Vagina (tissue), 2 donors: ENCODE results near the gene PALLD.

Experiments used
- CTCF ChIP-seq, 3 experiments: fragments of 450-650 bp in 2 of 3; fragments of 200-600 bp in 1 of 3; sonication (generic) in 1 of 3; IDR thresholded peaks; one replicate each; pipeline ENCODE4 v1.5.1; 2017 to 2019; ENCODE audit warnings: antibody characterized with exemption in 3 of 3, mild to moderate bottlenecking in 2 of 3, moderate library complexity in 2 of 3
- POLR2A ChIP-seq, 2 donors: fragments of 450-650 bp; IDR thresholded peaks; one replicate each; pipeline ENCODE4 v1.6.1; 2017; ENCODE audit warnings: antibody characterized with exemption in 2 of 2, mild to moderate bottlenecking in 2 of 2, moderate library complexity in 2 of 2
- POLR2AphosphoS5 ChIP-seq, 2 donors: sonication (generic); formaldehyde crosslinking; IDR thresholded peaks; one replicate each; pipeline ENCODE4 v1.9.0; 2017; ENCODE audit warnings: antibody characterized with exemption in 2 of 2, mild to moderate bottlenecking in 2 of 2, low read depth in 1 of 2; ENCODE audit not compliant: insufficient read depth in 1 of 2

GRCh38 chr4:168794092-168794707 is 297.3 kb downstream of the PALLD start:
- TF ChIP-seq CTCF (IDR thresholded peaks at IDR 0.05) (no peak), POLR2A (IDR thresholded peaks at IDR 0.05) (no peak), POLR2AphosphoS5 (IDR thresholded peaks at IDR 0.05; ENCODE audit: insufficient read depth in 1 of 2, low read depth in 1 of 2) (no peak)
